NCI-H1048 (cell line): ENCODE results near the gene RNF144A.

Experiments
- DNase-seq: peaks from one replicate; lab custom pipeline; 2025; lab: John Stamatoyannopoulos, UW

The RNF144A gene

GRCh38 chr2:7045601-7046590, 128.7 kb downstream of the RNF144A start:
- DNase-seq: no peak

- DNase-seq: no peak
Measured at GRCh38 chr2:7047661-7048060, 130.4 kb downstream of the RNF144A start.

- no peak for DNase-seq
Measured at GRCh38 chr2:7048762-7049294, 131.6 kb downstream of the RNF144A start.

- DNase-seq: no peak
Measured at GRCh38 chr2:7052404-7052803, 135.2 kb downstream of the RNF144A start.

GRCh38 chr2:7053650-7054265, 136.5 kb downstream of the RNF144A start:
- no peak for DNase-seq

- no peak for DNase-seq
Measured at GRCh38 chr2:7057865-7058400, 140.7 kb downstream of the RNF144A start.

GRCh38 chr2:7060156-7060555, 142.9 kb downstream of the RNF144A start:
- no peak for DNase-seq

- no peak for DNase-seq
Measured at GRCh38 chr2:7060631-7061449, 143.6 kb downstream of the RNF144A start.

GRCh38 chr2:7061450-7061789, 144.2 kb downstream of the RNF144A start:
- no peak for DNase-seq

- DNase-seq: no peak
Measured at GRCh38 chr2:7061921-7062320, 144.7 kb downstream of the RNF144A start.

- DNase-seq: no peak
Measured at GRCh38 chr2:7063789-7064188, 146.6 kb downstream of the RNF144A start.

GRCh38 chr2:7068457-7068856, 151.2 kb downstream of the RNF144A start:
- no peak for DNase-seq

- DNase-seq: no peak
Measured at GRCh38 chr2:7070483-7070882, 153.3 kb downstream of the RNF144A start.

- DNase-seq: no peak
Measured at GRCh38 chr2:7071154-7071553, 153.9 kb downstream of the RNF144A start.

GRCh38 chr2:7071916-7072556, 154.8 kb downstream of the RNF144A start:
- DNase-seq: no peak

- no peak for DNase-seq
Measured at GRCh38 chr2:7073901-7074300, 156.7 kb downstream of the RNF144A start.

GRCh38 chr2:7075834-7076233, 158.6 kb downstream of the RNF144A start:
- no peak for DNase-seq

- DNase-seq: no peak
Measured at GRCh38 chr2:7077660-7078267, 160.6 kb downstream of the RNF144A start.

GRCh38 chr2:7083580-7084509, 166.6 kb downstream of the RNF144A start:
- DNase-seq: no peak

- DNase-seq: no peak
Measured at GRCh38 chr2:7084601-7085000, 167.4 kb downstream of the RNF144A start.
